Stimulated activated CD8-positive, alpha-beta memory T cell treated with anti-CD3 and anti-CD28 coated beads, Interleukin-12 subunit alpha, Interleukin-12 subunit beta, amount 100 ng/mL, for 24 hours (primary cell): ENCODE results near the gene ZCWPW2.

Experiments used
- DNase-seq: peaks from one replicate; pipeline ENCODE4 v3.0.0-alpha.2; 2020; ENCODE audit errors: extremely low read depth

The ZCWPW2 gene

DNA sequence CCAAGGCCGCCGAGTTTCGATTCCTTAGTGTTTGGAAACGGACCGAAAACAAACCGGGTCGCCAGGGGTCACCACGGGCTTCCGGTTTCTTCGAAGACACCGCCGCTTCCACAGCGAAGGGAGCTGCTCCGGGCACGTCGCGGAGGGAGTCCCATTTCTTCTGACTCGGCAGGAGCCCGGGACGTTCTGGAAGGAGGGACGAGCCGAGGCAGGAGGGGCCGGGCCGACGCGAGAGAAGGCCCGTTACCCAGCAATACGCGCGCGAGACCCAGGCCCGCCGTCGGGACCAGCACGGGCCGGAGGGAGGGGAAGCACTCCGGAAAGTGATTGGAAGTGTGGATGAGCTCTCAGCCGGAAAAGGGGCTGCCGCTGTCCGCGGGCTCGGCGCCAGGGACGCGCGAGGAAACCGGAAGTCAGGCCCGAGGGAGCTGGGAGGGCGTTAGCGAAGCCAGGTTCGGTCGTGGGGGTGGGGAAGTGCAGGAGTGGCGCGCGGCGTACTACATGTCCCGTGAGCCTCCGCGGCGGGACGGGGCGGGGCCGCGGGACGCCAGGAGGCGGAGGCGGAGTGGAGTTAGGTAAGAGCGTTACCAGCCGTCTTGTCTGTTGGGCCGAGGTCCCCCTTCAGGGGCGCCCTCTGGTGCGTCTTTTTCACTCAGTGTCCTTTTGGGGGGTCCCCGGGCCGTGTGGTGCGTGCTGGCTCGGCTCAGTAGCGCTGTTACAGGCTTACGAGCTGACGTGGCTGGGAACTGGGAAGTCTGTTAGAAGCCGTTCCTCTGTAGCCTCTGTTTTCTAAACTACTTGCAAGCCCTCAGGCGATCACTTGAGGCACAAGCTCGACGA, at the start of gene ZCWPW2, which contains the start of gene AZI2:
ZCWPW2 (plus strand) TSS at position 93 of the 840 bp plus-strand sequence. CDS start 64,348 bp downstream, outside the sequence.
AZI2 (minus strand) TSS at position 196 of the 840 bp plus-strand sequence. CDS start 8,207 bp downstream, outside the sequence.
- DNase-seq = peak; percentile 83

- no peak for DNase-seq
Observed at GRCh38 chr3:28299705-28300104, 48.8 kb upstream of the ZCWPW2 start.

DNA sequence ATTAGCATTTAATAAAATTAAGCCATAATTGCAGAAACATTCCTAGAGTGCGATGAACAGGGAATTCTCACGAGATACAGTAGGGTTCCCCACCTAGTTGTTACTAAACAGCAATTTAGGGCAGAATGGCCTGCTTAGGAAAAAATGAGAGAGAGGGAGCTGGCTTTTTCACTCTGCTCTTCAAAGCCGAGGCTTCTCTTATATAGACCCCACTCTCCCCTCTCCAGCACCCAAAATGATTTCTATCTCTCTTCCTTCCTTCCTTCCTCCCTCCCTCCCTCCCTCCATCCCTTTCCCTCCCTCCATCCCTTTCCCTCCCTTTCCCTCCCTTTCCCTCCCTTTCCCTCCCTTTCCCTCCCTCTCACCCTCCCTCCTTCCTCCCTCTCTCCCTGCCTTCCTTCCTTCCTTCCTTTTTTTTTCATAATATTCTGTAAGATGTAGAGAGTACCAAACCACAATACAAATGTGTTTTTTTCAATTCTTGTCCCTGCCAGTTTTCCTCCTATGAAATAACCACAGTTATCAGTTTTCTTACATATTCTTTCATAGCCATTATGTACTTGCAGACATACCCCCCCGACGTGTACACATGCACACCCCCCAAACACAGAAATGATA, 48.1 kb upstream of the ZCWPW2 start:
- DNase-seq = no peak

DNA sequence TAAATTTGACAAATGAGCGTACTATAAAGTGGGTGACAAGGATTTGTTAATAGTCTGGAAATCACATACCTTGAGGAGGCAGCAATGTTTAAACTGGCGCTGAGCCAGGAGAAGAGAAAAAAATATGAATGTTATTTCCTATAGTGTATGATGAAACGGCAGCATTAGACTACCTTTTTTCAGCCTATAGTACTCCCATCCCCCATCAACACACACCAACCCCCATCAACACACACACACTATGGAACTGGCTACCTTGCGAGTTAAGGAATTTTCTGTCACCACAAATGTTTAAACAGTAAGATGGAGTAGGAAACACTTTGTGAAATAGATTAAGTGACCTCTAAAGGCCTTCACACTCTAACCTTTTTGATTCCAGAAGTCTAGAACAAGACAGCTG, 46.8 kb upstream of the ZCWPW2 start:
- DNase-seq = no peak

DNA sequence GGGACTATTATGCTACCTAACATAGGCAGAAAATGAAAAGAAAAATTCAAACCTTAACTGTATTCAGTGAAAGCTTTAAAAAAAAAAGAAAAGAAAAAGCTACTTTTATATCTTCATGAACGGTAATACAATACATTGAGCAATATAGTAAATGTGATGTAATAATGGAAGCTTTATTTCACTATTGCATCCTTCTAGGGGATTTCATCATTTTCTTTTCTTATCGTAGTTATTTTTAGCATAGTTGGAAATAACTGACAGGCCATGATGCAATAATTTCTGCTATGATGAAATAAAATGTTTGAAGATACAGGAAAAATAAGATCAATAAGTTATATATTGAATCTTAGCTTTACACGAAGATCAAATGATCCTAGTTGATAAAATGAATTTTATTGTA, 40.3 kb upstream of the ZCWPW2 start:
- DNase-seq = no peak

DNA sequence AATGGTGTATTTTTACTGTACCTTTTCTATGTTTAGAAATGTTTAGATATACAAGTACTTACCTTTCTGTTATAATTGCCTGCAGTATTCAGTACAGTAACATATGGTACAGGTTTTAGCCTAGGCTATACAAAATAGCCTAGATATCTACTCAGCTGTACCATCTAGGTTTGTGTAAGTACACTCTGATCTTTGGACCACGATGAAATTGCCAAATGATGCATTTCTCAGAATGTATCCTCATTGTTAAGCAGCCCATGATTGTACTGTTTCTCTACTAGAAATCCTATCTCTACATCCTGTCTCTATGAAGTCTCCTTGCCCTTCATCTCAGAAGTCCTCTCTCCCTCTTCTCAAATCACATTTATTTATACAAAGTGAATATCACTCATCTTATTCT, 32.8 kb upstream of the ZCWPW2 start:
- no peak for DNase-seq

- DNase-seq = no peak
Observed at GRCh38 chr3:28316226-28316625, 32.3 kb upstream of the ZCWPW2 start.

DNA sequence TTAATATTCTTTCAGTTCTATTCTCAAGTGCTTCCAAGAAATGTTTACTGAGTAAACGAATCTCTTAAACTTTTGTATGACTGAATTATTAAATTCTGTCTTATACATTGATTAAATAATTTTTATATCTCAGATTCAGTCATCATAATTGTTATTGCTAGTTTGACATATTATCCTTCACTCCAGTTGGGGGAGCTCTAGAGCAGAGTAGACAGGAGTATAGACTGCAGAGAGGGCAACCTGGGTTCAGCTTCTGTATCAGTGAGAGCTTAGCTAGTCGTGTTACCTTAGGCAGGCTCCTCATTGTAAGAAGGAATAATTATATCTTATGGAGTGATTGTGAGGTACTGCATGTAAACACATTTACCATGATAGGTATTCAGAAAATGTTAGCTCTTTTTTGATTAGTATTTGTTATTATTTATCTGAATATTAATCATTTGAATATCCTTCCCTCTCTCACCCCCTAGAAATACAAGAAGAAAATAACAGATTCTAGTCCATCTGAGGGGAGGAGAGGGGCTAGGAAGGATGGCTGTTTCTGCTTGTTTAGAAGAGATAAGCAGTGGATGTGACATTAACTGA, 31.0 kb upstream of the ZCWPW2 start:
- no peak for DNase-seq

- DNase-seq = no peak
Observed at GRCh38 chr3:28320981-28321380, 27.5 kb upstream of the ZCWPW2 start.

DNA sequence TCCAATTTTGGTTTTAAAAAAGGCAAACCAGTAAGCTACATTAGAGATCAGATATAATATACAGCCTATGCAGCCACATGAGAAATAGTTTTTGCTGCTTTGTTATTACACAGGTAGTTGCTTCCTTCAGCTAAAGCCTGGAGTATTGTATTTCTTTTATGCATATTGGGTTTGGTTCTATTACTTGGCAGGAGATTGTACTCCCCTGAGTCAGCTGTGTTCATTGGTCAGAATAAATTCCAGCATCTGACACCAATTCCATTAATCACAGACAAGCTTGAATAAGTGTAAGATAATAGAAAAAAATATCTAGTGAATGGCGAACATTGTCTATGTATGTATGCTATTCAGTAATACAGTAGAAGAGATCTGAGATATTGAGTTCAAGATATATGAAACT, 26.1 kb upstream of the ZCWPW2 start:
- DNase-seq = no peak

GRCh38 chr3:28326458-28326926, 22.0 kb upstream of the ZCWPW2 start:
- no peak for DNase-seq

- DNase-seq = no peak
Observed at GRCh38 chr3:28328188-28329151, 20.1 kb upstream of the ZCWPW2 start.

- DNase-seq = no peak
Observed at GRCh38 chr3:28334552-28334951, 14.0 kb upstream of the ZCWPW2 start.

GRCh38 chr3:28335246-28335645, 13.3 kb upstream of the ZCWPW2 start:
- DNase-seq = no peak

- DNase-seq = no peak
Observed at GRCh38 chr3:28337230-28337629, 11.3 kb upstream of the ZCWPW2 start.

GRCh38 chr3:28343144-28343543, 5.4 kb upstream of the ZCWPW2 start:
- DNase-seq = no peak

GRCh38 chr3:28345690-28346089, 2.8 kb upstream of the ZCWPW2 start:
- no peak for DNase-seq

GRCh38 chr3:28347374-28348264, 902 bp upstream of the ZCWPW2 start:
- no peak for DNase-seq

DNA sequence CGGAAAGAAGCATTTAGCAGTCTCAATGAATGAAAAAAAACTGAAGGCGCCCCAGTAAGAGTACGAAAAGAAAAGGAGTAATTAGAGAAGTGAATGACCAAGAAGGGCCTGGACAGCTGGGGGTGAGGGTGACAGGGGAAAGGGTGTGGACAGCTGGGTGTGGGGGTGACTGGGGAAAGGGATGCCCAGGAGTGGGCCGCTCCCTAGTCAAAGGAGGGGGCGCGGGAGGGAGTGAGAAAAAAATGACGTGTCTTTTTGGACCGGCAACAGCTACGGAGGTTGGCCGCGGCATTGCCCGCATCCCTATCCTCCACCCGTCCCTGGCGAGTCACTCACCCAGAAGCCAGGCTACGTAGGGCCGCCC, 274 bp upstream of the ZCWPW2 start:
- no peak for DNase-seq

- no peak for DNase-seq
Observed at GRCh38 chr3:28349469-28350000, 1.0 kb downstream of the ZCWPW2 start.
